IMR-90 (cell line): Measurements from ENCODE around the gene MED6. TPM values are rescaled to one million over a fixed set of nuclear protein-coding genes. Genes with fewer than 3 reads are reported as not detected.

Experiments
- ATAC-seq: fragments of 200-7000 bp; cut with Tn5 transposase; 2 replicates; pipeline ENCODE4 v1.9.1; 2020; ENCODE audit warnings: low read depth, mild to moderate bottlenecking, moderate library complexity
- BruUV-seq: library from RNA; stranded (reverse); fragments of 400-500 nt; replicated peaks from 2 replicates; lab custom pipeline; 2021; lab: Mats Ljungman, UMichigan
- CTCF ChIA-PET: fragments of 300-600 bp; formaldehyde crosslinking; extraction: SDS; loops from one replicate; lab custom pipeline; 2021; ENCODE audit warnings: antibody characterized with exemption; lab: Yijun Ruan, JAX
- POLR2A ChIA-PET: fragments of 300-600 bp; sonication (Branson Sonifier 250); formaldehyde crosslinking; loops from one replicate; lab custom pipeline; 2022; ENCODE audit warnings: antibody characterized with exemption; ENCODE audit not compliant: unreplicated experiment; lab: Charles Lee
- DNase-seq: peaks from one replicate; pipeline ENCODE4 v3.0.0; 2013
- H2AFZ ChIP-seq: replicated peaks from 2 replicates; pipeline ENCODE3; 2013; ENCODE audit warnings: low read length, mild to moderate bottlenecking; ENCODE audit not compliant: poor library complexity
- H2AK5ac ChIP-seq: 2 replicates; pipeline ENCODE4 v1.6.1; 2013; ENCODE audit warnings: low read depth, low read length, inconsistent platforms
- H2AK9ac ChIP-seq: replicated peaks from 2 replicates; pipeline ENCODE3; 2013; ENCODE audit warnings: mild to moderate bottlenecking, low read depth, low read length, moderate library complexity; ENCODE audit not compliant: poor library complexity
- H2BK120ac ChIP-seq: 2 replicates; pipeline ENCODE4 v1.6.1; 2013; ENCODE audit warnings: low read depth, low read length, inconsistent platforms
- H2BK15ac ChIP-seq: 3 replicates; pipeline ENCODE4 v1.6.1; 2013; ENCODE audit warnings: low read depth, low read length, inconsistent platforms
- H2BK20ac ChIP-seq: 2 replicates; pipeline ENCODE4 v1.6.1; 2013; ENCODE audit warnings: low read depth, mild to moderate bottlenecking, inconsistent platforms, low read length, moderate library complexity
- H2BK5ac ChIP-seq: 2 replicates; pipeline ENCODE4 v1.6.1; 2013; ENCODE audit warnings: mild to moderate bottlenecking, low read depth, low read length, inconsistent platforms; ENCODE audit not compliant: poor library complexity, severe bottlenecking
- H3K14ac ChIP-seq: replicated peaks from 2 replicates; pipeline ENCODE4 v1.6.1; 2013; ENCODE audit warnings: low read depth, low read length, inconsistent platforms
- H3K18ac ChIP-seq: 2 replicates; pipeline ENCODE4 v1.6.1; 2013; ENCODE audit warnings: low read depth, low read length, control low read depth
- H3K23ac ChIP-seq: 2 replicates; pipeline ENCODE4 v1.6.1; 2013; ENCODE audit warnings: low read depth, low read length, inconsistent platforms
- H3K27ac ChIP-seq: 2 replicates; pipeline ENCODE4 v1.5.1; 2013; ENCODE audit warnings: mild to moderate bottlenecking, control low read depth, low read length; ENCODE audit not compliant: insufficient read depth
- H3K27me3 ChIP-seq: 2 replicates; pipeline ENCODE4 v1.6.1; 2013; ENCODE audit warnings: low read length; ENCODE audit not compliant: control insufficient read depth, insufficient read depth
- H3K36me3 ChIP-seq: 2 replicates; pipeline ENCODE4 v1.6.1; 2013; ENCODE audit warnings: low read length, mixed read lengths; ENCODE audit not compliant: control insufficient read depth, insufficient read depth
- H3K4ac ChIP-seq: 2 replicates; pipeline ENCODE4 v1.6.1; 2013; ENCODE audit warnings: low read depth, low read length, inconsistent platforms
- H3K4me1 ChIP-seq: 2 replicates; pipeline ENCODE4 v1.6.1; 2013; ENCODE audit warnings: low read length, mixed read lengths; ENCODE audit not compliant: control insufficient read depth, insufficient read depth
- H3K4me2 ChIP-seq: 2 replicates; pipeline ENCODE4 v1.6.1; 2013; ENCODE audit warnings: low read depth, mild to moderate bottlenecking, control low read depth, low read length, moderate library complexity
- H3K4me3 ChIP-seq: 2 replicates; pipeline ENCODE4 v1.5.1; 2013; ENCODE audit warnings: low read depth, mild to moderate bottlenecking, control low read depth, low read length, moderate library complexity; ENCODE audit not compliant: insufficient read depth
- H3K56ac ChIP-seq: 2 replicates; pipeline ENCODE4 v1.6.1; 2013; ENCODE audit warnings: low read length, inconsistent platforms; ENCODE audit not compliant: insufficient read depth; ENCODE audit errors: extremely low read depth
- H3K79me1 ChIP-seq, 2 experiments: 2 replicates each; pipeline ENCODE4 v1.6.1; 2013; ENCODE audit warnings: low read length in 2 of 2, inconsistent platforms in 1 of 2, low read depth in 1 of 2
- H3K9ac ChIP-seq: 2 replicates; pipeline ENCODE4 v1.6.1; 2013; ENCODE audit warnings: low read depth, low read length, control low read depth
- H3K9me1 ChIP-seq: 2 replicates; pipeline ENCODE4 v1.6.1; 2013; ENCODE audit warnings: low read length, inconsistent platforms; ENCODE audit not compliant: insufficient read depth
- H3K9me3 ChIP-seq: 2 replicates; pipeline ENCODE4 v1.6.1; 2013; ENCODE audit warnings: low read length; ENCODE audit not compliant: control insufficient read depth, insufficient read depth
- H4K20me1 ChIP-seq: 2 replicates; pipeline ENCODE4 v1.6.1; 2013; ENCODE audit warnings: low read length, inconsistent platforms; ENCODE audit not compliant: insufficient read depth
- H4K5ac ChIP-seq: 2 replicates; pipeline ENCODE4 v1.6.1; 2013; ENCODE audit warnings: mild to moderate bottlenecking, low read depth, low read length, control low read depth
- H4K8ac ChIP-seq, 2 experiments: 2 replicates each; pipeline ENCODE4 v1.6.1; 2013; ENCODE audit warnings: low read depth in 2 of 2, low read length in 2 of 2, control low read depth in 1 of 2, inconsistent platforms in 1 of 2
- H4K91ac ChIP-seq: 2 replicates; pipeline ENCODE4 v1.6.1; 2013; ENCODE audit warnings: low read depth, low read length, inconsistent platforms; ENCODE audit not compliant: insufficient read depth
- CTCF ChIP-seq: conservative IDR thresholded peaks from 2 replicates; pipeline ENCODE4 v1.5.1; 2012; ENCODE audit warnings: mild to moderate bottlenecking, low read depth, low read length, improper control_type of control experiment
- WGBS, 2 experiments: methylation state at CpG; one replicate each; pipeline versions ENCODE4 v1.1.5 to v1.1.7; 2013; ENCODE audit warnings: missing lambda C conversion rate in 2 of 2; ENCODE audit not compliant: insufficient read length in 1 of 2; ENCODE audit errors: extremely low coverage in 2 of 2; 5-methylcytosine and 5-hydroxymethylcytosine counted together
- dilution Hi-C: fragments of 300-500 bp; cut with HindIII; formaldehyde crosslinking; loops from one replicate; pipeline ENCODE4 v1.14.3; 2018; ENCODE audit warnings: low sequenced_read_pairs; ENCODE audit not compliant: unreplicated experiment
- in situ Hi-C: fragments of 300-500 bp; cut with MboI; formaldehyde crosslinking; loops from 3 replicates; pipeline ENCODE4 v1.14.3; 2019; ENCODE audit warnings: low sequenced_read_pairs, inconsistent platforms, mixed read lengths
- intact Hi-C: fragments of 100-400 bp; cut with micrococcal nuclease; formaldehyde crosslinking; loops from 2 replicates; pipeline ENCODE4 v1.10.0; 2022
- polyA plus RNA-seq, 3 experiments: library from polyadenylated mRNA; depleted of rRNA; stranded (reverse); fragments of >200 nt; gene quantifications; 2 replicates each; pipeline ENCODE4 v1.2.3, GENCODE V29; 2012; ENCODE audit warnings: low replicate concordance in 1 of 3
- total RNA-seq: library from RNA; depleted of rRNA; stranded (reverse); fragments of >200 nt; gene quantifications from 2 replicates; pipeline ENCODE4 v1.2.3, GENCODE V29; 2012

MED6 gene
- total and polyA plus RNA-seq, 2 of the 4 experiments (the other 2 are of a cell fraction), result 24.3 to 31.5 TPM

GRCh38 chr14:70640938-70641547 lies 40.6 kb upstream of the MED6 start:
- H4K5ac ChIP-seq, result no peak overlapping the region
- dilution Hi-C loops, result no loop called here
- H3K27me3 ChIP-seq, result peaks cover 41% of the 10 kb centered on the region
- H2AK9ac ChIP-seq, result no peak overlapping the region
- H2AK5ac ChIP-seq, result no peak overlapping the region
- peak overlapping the region; percentile 82 for H3K4me2 ChIP-seq
- WGBS, 2 experiments, result 0% methylated on average over 4 of the region's 28 CpGs; no CpG with 5 or more reads in 1 of the 2 experiments
- no peak overlapping the region for H3K18ac ChIP-seq
- POLR2A ChIA-PET, result no interaction called here
- no peak overlapping the region for H3K56ac ChIP-seq
- no peak overlapping the region for H3K27ac ChIP-seq
- BruUV-seq, result no TSS peak
- peak overlapping the region; percentile 74 for H2AFZ ChIP-seq
- H3K4ac ChIP-seq, result no peak overlapping the region
- no peaks in the 10 kb centered on the region for H3K79me1 ChIP-seq
- no peak overlapping the region for H2BK120ac ChIP-seq
- H3K4me3 ChIP-seq, result peak overlapping the region; percentile 33
- DNase-seq (peak; percentile 58), ATAC-seq (peak; percentile 68)
- no peak overlapping the region for H2BK20ac ChIP-seq
- TF ChIP-seq CTCF, result no peak
- peaks cover 3% of the 10 kb centered on the region; the same call in 1 of the 2 replicates for H3K9me1 ChIP-seq
- H4K20me1 ChIP-seq, result no peaks in the 10 kb centered on the region
- H3K9ac ChIP-seq, result no peak overlapping the region
- no peak overlapping the region for H2BK5ac ChIP-seq
- 0 out of 2 replicates have a peak, but pooled peaks cover under 1% of the 10 kb centered on the region for H3K9me3 ChIP-seq
- H4K8ac ChIP-seq, result no peak overlapping the region
- no peak overlapping the region for H3K14ac ChIP-seq
- no peaks in the 10 kb centered on the region for H3K36me3 ChIP-seq
- intact Hi-C loops, result no loop called here
- no peak overlapping the region for H2BK15ac ChIP-seq
- CTCF ChIA-PET, result interaction anchor here (0.6 kb wide), 1 partner anchor 464 kb away, joined by 3 read pairs; no protein-coding TSS in a partner anchor
- no peak overlapping the region for H4K91ac ChIP-seq
- no peak overlapping the region for H3K23ac ChIP-seq
- no peaks in the 10 kb centered on the region; the same call in 1 of the 2 replicates for H3K4me1 ChIP-seq
- in situ Hi-C loops, result no loop called here
